Adrenal gland (tissue), 12 donors: Measurements from ENCODE around the gene STX8. TPM values are rescaled to one million over a fixed set of nuclear protein-coding genes. Genes with fewer than 3 reads are reported as not detected.
A peak's percentile ranks its signal among the peaks of the same experiment; 100 is the strongest.

ENCODE experiments used
- DNase-seq, 7 donors: peaks; one replicate each; pipeline ENCODE4 v3.0.0-alpha.2; 2019 to 2020
- H3K27ac ChIP-seq, 5 donors: fragments of 200-600 bp; sonication (generic) in 4 of 5; 1 replicate in 3 of 5; 2 replicates in 2 of 5; pipeline versions ENCODE4 v1.5.1 to v1.8.0; 2016 to 2020; ENCODE audit warnings: mild to moderate bottlenecking in 1 of 5
- H3K27me3 ChIP-seq: fragments of 200-600 bp; 2 replicates; pipeline ENCODE4 v1.8.0; 2021
- H3K36me3 ChIP-seq, 2 donors: fragments of 200-600 bp; replicated peaks in 1 of 2; 1 replicate in 1 of 2; 2 replicates in 1 of 2; pipeline versions ENCODE4 v1.5.1 to v1.8.0; 2018 to 2022
- H3K4me1 ChIP-seq, 2 donors: fragments of 200-600 bp; replicated peaks in 1 of 2; 1 replicate in 1 of 2; 2 replicates in 1 of 2; pipeline versions ENCODE4 v1.5.1 to v1.8.0; 2018 to 2021
- H3K4me3 ChIP-seq, 4 donors: fragments of 200-600 bp; sonication (generic) in 3 of 4; one replicate each; pipeline ENCODE4 v1.5.1; 2016 to 2018
- H3K9me3 ChIP-seq, 3 donors: fragments of 200-600 bp; sonication (generic) in 1 of 3; replicated peaks in 1 of 3; 1 replicate in 2 of 3; 2 replicates in 1 of 3; pipeline versions ENCODE4 v1.5.1 to v1.8.0; 2016 to 2021
- CTCF ChIP-seq, 6 experiments: fragments of 450-650 bp in 4 of 6; fragments of 200-600 bp in 2 of 6; sonication (generic) in 1 of 6; IDR thresholded peaks; 1 replicate in 5 of 6; 2 replicates in 1 of 6; pipeline versions ENCODE4 v1.5.1 to v1.8.0; 2016 to 2021; ENCODE audit warnings: antibody characterized with exemption in 6 of 6, mild to moderate bottlenecking in 2 of 6, moderate library complexity in 1 of 6
- POLR2A ChIP-seq, 2 donors: fragments of 450-650 bp; IDR thresholded peaks; one replicate each; pipeline ENCODE4 v1.6.1; 2017; ENCODE audit warnings: antibody characterized with exemption in 2 of 2, mild to moderate bottlenecking in 2 of 2, moderate library complexity in 1 of 2
- WGBS, 4 donors: extraction: QIAGEN DNeasy Blood & Tissue Kit in 2 of 4; methylation state at CpG; one replicate each; pipeline versions ENCODE4 v1.1.5 to v1.1.7; 2013 to 2017; 5-methylcytosine and 5-hydroxymethylcytosine counted together
- intact Hi-C, 2 donors: fragments of 100-400 bp; cut with DNase I; formaldehyde crosslinking; loops; one replicate each; pipeline versions ENCODE4 v1.14.1 to v1.15.0; 2022 to 2023
- polyA plus RNA-seq, 3 donors: library from polyadenylated mRNA; stranded (reverse); fragments of 200-250 nt in 2 of 3; fragments of 350-450 nt in 1 of 3; fragmentation: Illumina TruSeq in 1 of 3; extraction: RNeasy Lipid Tissue Mini Kit (QIAGEN cat#74804) in 1 of 3; gene quantifications; one replicate each; pipeline ENCODE4 v1.2.3, GENCODE V29; 2013 to 2014
- total RNA-seq, 9 donors: library from RNA; depleted of rRNA in 4 of 9; stranded (reverse); fragments of >200 nt in 4 of 9; fragments of 120-200 nt in 1 of 9; fragmentation: NEBNext Ultra II Directional in 1 of 9; extraction: Animal tissue kit (Norgen Biotek cat#: 25700) in 1 of 9; gene quantifications; one replicate each; pipeline versions ENCODE4 v1.1.0 to v1.2.4, GENCODE V29; 2013 to 2023
- donor health status: healthy with polysubstance abuse.
- donor health status: Bipolar disorder and iron deficiency.
- donor health status: DM: yes; HTN: yes; CAD: no.
- donor health status: DM: no; HTN: no; CAD: no.
- donor health status: DM: no; HTN: no; CAD: no.
- donor health status: DM: yes; HTN: yes; CAD: no.

The STX8 gene
- total and polyA plus RNA-seq, 12 donors = 21.9 to 94.1 (median 72.3) TPM

- DNase-seq = no peak
- Histone ChIP-seq H3K36me3 (no peaks in the 10 kb centered on the region), H3K27ac (no peak overlapping the region), H3K27me3 (no peaks in the 10 kb centered on the region), H3K4me1 (peaks cover 27% of the 10 kb centered on the region in 2 donors), H3K4me3 (no peak overlapping the region), H3K9me3 (no peaks in the 10 kb centered on the region)
- intact Hi-C loops = no loop called here
- 58 to 79% (median 67%) methylated on average over 3 of the region's 3 CpGs for WGBS, 4 donors
- TF ChIP-seq CTCF (IDR thresholded peaks at IDR 0.05) (no peak), POLR2A (IDR thresholded peaks at IDR 0.05) (no peak)
Observed at GRCh38 chr17:9364837-9365430, 210.7 kb downstream of the STX8 start.

DNA sequence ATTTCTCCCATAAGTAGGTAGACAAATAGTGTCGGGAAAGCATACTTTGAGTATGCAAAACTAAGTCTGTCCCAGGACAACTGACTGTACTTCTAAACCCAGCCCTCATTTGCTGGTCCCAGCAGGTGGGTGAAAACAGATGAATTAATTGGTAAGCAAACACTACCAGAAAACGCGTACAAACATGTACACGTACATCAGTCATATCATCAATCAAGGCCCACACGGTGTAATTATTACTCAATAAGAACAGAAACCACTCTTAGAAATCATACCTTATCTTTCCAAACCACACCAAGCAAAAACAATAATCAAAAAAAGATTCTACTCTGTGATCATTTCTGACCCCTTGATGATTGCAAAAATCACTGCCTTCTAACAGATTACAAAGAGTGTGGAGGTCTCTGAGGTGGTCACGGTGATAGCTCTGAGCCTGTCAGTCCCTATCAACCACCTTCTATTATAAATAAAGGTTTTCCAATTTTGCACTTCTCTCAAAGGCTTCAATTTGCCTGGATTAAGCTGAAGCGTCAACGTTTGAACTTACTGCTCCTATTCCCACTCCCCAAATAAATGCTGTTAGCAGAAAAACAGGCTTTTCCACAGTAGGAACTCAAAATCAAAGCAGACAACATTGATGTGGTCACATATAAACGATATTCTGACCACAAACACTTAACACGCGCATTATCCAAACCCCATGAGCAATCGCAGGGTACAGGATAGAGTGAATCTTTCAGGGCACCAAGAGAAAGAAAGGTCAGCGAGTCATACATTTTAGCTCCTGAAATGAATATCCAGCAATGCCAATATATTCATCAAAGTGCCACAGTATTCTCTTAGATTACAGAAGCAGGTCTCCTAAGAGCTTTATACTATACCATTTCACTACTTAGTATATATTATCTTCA, 211.9 kb downstream of the STX8 start:
- WGBS, 4 donors = 85 to 88% (median 88%) methylated on average over 13 of the region's 13 CpGs
- TF ChIP-seq POLR2A (IDR thresholded peaks at IDR 0.05) (no peak), CTCF (IDR thresholded peaks at IDR 0.05) (no peak)
- Histone ChIP-seq H3K27me3 (no peaks in the 10 kb centered on the region), H3K9me3 (no peaks in the 10 kb centered on the region), H3K4me3 (no peak overlapping the region), H3K27ac (no peak overlapping the region), H3K4me1 (peaks cover 22 to 27% of the 10 kb centered on the region in 2 donors), H3K36me3 (no peaks in the 10 kb centered on the region)
- no peak for DNase-seq
- intact Hi-C loops = no loop called here

- 62 to 68% (median 66%) methylated on average over 7 of the region's 7 CpGs for WGBS, 4 donors
- H3K4me3 ChIP-seq = peak overlapping the region in 1 of 4 donors; percentile 23
- peak in 6 of 7 donors; percentile 26 to 76 (median 58) for DNase-seq
- H3K36me3 ChIP-seq = no peaks in the 10 kb centered on the region
- no peaks in the 10 kb centered on the region for H3K27me3 ChIP-seq
- TF ChIP-seq POLR2A (IDR thresholded peaks at IDR 0.05) = peak in 1 of 2 donors; percentile 18
- no peak for TF ChIP-seq CTCF (IDR thresholded peaks at IDR 0.05)
- H3K4me1 ChIP-seq = peaks cover 11 to 14% of the 10 kb centered on the region in 2 donors
- H3K27ac ChIP-seq = peak overlapping the region; percentile 8 to 55 (median 47)
- intact Hi-C loops = no loop called here
- no peaks in the 10 kb centered on the region for H3K9me3 ChIP-seq
Observed at GRCh38 chr17:9361188-9361955, 214.2 kb downstream of the STX8 start.

GRCh38 chr17:9360677-9361081, 214.9 kb downstream of the STX8 start:
- H3K27me3 ChIP-seq = no peaks in the 10 kb centered on the region
- peak overlapping the region in 1 of 4 donors; percentile 23 for H3K4me3 ChIP-seq
- H3K4me1 ChIP-seq = peaks cover 10 to 14% of the 10 kb centered on the region in 2 donors
- TF ChIP-seq POLR2A (IDR thresholded peaks at IDR 0.05) (peak in 1 of 2 donors; percentile 25), CTCF (IDR thresholded peaks at IDR 0.05) (no peak)
- intact Hi-C loops = no loop called here
- no peaks in the 10 kb centered on the region for H3K36me3 ChIP-seq
- peak; percentile 55 to 88 (median 82) for DNase-seq
- H3K9me3 ChIP-seq = no peaks in the 10 kb centered on the region
- peak overlapping the region; percentile 8 to 82 (median 47) for H3K27ac ChIP-seq
- 37 to 42% (median 39%) methylated on average over 13 of the region's 13 CpGs for WGBS, 4 donors
